Measurements from ENCODE around the gene TBC1D20. TPM values are rescaled to one million over a fixed set of nuclear protein-coding genes. Genes with fewer than 3 reads are reported as not detected.
"Not testable (repeated sequence)": the region's sequence is repeated elsewhere in the genome, so short reads cannot be mapped to it uniquely, and the experiment has no call there.

Gene TBC1D20
- total RNA-seq, 6 donors from 2014 or later, result 35.5 to 59.7 (median 37.5) TPM

DNA sequence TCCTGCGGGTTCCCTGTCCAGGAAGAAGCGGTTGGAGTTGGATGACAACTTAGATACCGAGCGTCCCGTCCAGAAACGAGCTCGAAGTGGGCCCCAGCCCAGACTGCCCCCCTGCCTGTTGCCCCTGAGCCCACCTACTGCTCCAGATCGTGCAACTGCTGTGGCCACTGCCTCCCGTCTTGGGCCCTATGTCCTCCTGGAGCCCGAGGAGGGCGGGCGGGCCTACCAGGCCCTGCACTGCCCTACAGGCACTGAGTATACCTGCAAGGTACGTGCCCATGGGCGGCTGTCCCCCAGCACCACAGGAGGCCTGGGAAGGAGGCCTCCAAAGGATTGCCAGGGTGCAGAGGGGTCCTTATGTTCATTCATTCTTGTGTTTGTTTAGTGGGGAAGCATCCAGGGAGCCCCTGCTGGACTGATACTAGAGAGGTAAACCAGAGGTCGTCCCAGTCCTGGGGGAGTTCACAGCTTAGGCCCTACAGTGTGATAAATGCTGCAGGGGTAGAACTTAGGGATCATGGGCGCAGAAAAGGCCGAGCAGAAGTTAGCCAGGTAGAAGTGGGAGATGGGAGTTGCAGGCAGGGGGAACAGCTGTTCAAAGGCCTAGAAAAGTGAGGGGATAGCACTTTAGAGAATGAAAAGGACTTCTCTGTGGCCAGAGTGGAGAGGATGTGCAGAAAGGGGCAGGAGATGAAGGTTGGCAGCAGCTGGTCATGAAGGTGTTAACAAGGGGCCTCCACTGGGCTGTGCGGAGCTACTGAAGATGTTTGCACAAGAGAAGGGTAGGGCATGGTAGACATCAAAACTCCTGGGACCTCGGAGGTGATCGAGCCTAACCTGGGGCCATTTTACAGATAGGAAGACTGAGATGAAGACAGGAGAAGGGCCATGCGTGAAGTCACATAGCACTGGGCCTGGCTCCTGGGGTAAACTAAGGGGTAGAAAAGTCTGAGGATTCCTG lies 74.0 kb downstream of the TBC1D20 start:
- DNase-seq (peak in 1 of 2 donors; percentile 46), ATAC-seq (ENCODE audit: low FRiP score in 2 of 2) (no peak)
- Histone ChIP-seq H3K4me3 (no peak overlapping the region), H3K9me3 (no peaks in the 10 kb centered on the region), H3K36me3 (peaks cover 3 to 61% (median 48%) of the 10 kb centered on the region in 4 donors), H3K27ac (no peak overlapping the region), H3K4me1 (no peaks in the 10 kb centered on the region), H3K27me3 (no peaks in the 10 kb centered on the region)
- 88% methylated on average over 11 to 21 of the region's 21 CpGs for WGBS, 2 donors
- TF ChIP-seq EP300 (IDR thresholded peaks at IDR 0.05), result no peak
- TF ChIP-seq, protein P1, sequence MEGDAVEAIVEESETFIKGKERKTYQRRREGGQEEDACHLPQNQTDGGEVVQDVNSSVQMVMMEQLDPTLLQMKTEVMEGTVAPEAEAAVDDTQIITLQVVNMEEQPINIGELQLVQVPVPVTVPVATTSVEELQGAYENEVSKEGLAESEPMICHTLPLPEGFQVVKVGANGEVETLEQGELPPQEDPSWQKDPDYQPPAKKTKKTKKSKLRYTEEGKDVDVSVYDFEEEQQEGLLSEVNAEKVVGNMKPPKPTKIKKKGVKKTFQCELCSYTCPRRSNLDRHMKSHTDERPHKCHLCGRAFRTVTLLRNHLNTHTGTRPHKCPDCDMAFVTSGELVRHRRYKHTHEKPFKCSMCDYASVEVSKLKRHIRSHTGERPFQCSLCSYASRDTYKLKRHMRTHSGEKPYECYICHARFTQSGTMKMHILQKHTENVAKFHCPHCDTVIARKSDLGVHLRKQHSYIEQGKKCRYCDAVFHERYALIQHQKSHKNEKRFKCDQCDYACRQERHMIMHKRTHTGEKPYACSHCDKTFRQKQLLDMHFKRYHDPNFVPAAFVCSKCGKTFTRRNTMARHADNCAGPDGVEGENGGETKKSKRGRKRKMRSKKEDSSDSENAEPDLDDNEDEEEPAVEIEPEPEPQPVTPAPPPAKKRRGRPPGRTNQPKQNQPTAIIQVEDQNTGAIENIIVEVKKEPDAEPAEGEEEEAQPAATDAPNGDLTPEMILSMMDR (IDR thresholded peaks at IDR 0.05), result no peak
- no peak for TF ChIP-seq POLR2A (IDR thresholded peaks at IDR 0.05)
- TF ChIP-seq POLR2AphosphoS5 (IDR thresholded peaks at IDR 0.05), result no peak

DNA sequence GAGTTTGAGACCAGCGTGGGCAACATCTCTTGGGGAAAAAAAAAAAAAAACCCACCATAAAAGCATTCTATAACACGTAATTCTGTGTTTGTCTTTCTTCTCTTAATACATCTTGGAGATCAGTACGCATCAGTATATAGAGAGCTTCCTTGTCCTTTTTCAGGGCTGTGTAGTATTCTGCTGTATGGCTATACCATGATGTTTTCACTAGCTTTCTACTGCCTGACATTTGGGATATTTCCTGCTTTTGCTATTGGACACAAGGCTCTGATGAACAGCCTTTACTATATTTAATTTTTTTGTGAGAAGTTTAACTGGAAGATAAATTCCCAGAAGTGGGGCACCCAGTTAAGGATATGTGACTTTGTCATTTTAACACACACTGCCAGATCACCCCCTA lies 74.8 kb downstream of the TBC1D20 start:
- 96 to 99% methylated on average over 3 of the region's 3 CpGs for WGBS, 2 donors

DNA sequence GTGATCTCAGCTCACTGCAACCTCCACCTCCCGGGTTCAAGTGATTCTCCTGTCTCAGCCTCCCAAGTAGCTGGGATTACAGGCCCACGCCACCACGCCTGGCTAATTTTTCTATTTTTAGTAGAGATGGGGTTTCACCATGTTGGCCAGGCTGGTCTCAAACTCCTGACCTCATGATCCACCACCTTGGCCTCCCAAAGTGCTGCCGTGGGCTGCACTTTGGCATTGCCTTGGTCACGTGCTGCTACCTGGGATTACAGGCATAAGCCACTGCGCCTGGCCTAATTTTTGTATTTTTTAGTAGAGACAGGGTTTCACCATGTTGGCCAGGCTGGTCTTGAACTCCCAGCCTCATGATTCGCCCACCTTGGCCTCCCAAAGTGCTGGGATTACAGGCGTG lies 75.7 kb downstream of the TBC1D20 start:
- not testable (repeated sequence) for H3K4me3 ChIP-seq; H3K9me3 ChIP-seq; DNase-seq; H3K27me3 ChIP-seq; ATAC-seq (ENCODE audit: low FRiP score in 2 of 2); H3K27ac ChIP-seq
- 96 to 99% methylated on average over 8 of the region's 8 CpGs for WGBS, 2 donors
- peaks cover 3 to 44% (median 33%) of the 10 kb centered on the region in 4 donors for H3K36me3 ChIP-seq
- H3K4me1 ChIP-seq, result peaks cover 4 to 13% (median 5%) of the 10 kb centered on the region in 4 donors

More for the DNA sequence above, 74.8 kb downstream of the TBC1D20 start:
- ATAC-seq (ENCODE audit: low FRiP score in 2 of 2), result no peak
- no peak overlapping the region for H3K4me3 ChIP-seq
- H3K27ac ChIP-seq, result no peak overlapping the region
- no peaks in the 10 kb centered on the region for H3K9me3 ChIP-seq
- H3K4me1 ChIP-seq, result peaks cover 0 to 4% (median under 1%) of the 10 kb centered on the region in 4 donors
- peaks cover 3 to 53% (median 41%) of the 10 kb centered on the region in 4 donors for H3K36me3 ChIP-seq
- TF ChIP-seq POLR2A (IDR thresholded peaks at IDR 0.05) (no peak), POLR2AphosphoS5 (IDR thresholded peaks at IDR 0.05) (no peak), EP300 (IDR thresholded peaks at IDR 0.05) (no peak)
- TF ChIP-seq, protein P1 (IDR thresholded peaks at IDR 0.05), result no peak
- no peak for DNase-seq
- no peaks in the 10 kb centered on the region for H3K27me3 ChIP-seq

Small RNAs within 50 kb of the gene (small RNA-seq; reads per million reads assigned to genes)
- 0 reads per million in 4 donors for gene RF00019

Other genes with a start within 250 kb of the TBC1D20 start
- not detected for gene DEFB129, start 235.3 kb downstream of the TBC1D20 start, total RNA-seq
- not detected for gene DEFB132, start 204.8 kb downstream of the TBC1D20 start, total RNA-seq
- gene C20orf96, start 171.8 kb downstream of the TBC1D20 start, total RNA-seq, result 10 to 100 TPM in 3 of 6 donors, 1 to 10 TPM in 3; 3.0 to 31.4 (median 10.3) TPM
- 10 to 100 TPM; 14.2 to 18.5 (median 17.3) TPM for gene ZCCHC3, start 165.0 kb downstream of the TBC1D20 start, total RNA-seq
- 10 to 100 TPM in 2 of 6 donors, 1 to 10 TPM in 4; 3.8 to 13.5 (median 7.6) TPM for gene SOX12, start 137.0 kb downstream of the TBC1D20 start, total RNA-seq
- 10 to 100 TPM; 13.6 to 30.8 (median 25.6) TPM for gene NRSN2, start 115.4 kb downstream of the TBC1D20 start, total RNA-seq
- 10 to 100 TPM; 11.5 to 39.0 (median 24.7) TPM for gene TRIB3, start 81.8 kb downstream of the TBC1D20 start, total RNA-seq
- gene RBCK1, start 54.2 kb downstream of the TBC1D20 start, total RNA-seq, result 100 to 1,000 TPM in 3 of 6 donors, 10 to 100 TPM in 3; 63.4 to 179 (median 109) TPM
- 100 to 1,000 TPM in 1 of 6 donors, 10 to 100 TPM in 5; 54.4 to 111 (median 79.8) TPM for gene CSNK2A1, start 81.3 kb upstream of the TBC1D20 start, total RNA-seq
- 1 to 10 TPM in 2 of 6 donors, under 1 TPM in 3, not detected in 1; 0.14 to 1.4 (median 0.39) TPM for gene TCF15, start 147.8 kb upstream of the TBC1D20 start, total RNA-seq
- 10 to 100 TPM; 10.5 to 58.2 (median 32.7) TPM for gene SRXN1, start 190.7 kb upstream of the TBC1D20 start, total RNA-seq
- not detected for gene SCRT2, start 213.3 kb upstream of the TBC1D20 start, total RNA-seq